Measurements from ENCODE around the gene FANCM.

FANCM gene, protein sequence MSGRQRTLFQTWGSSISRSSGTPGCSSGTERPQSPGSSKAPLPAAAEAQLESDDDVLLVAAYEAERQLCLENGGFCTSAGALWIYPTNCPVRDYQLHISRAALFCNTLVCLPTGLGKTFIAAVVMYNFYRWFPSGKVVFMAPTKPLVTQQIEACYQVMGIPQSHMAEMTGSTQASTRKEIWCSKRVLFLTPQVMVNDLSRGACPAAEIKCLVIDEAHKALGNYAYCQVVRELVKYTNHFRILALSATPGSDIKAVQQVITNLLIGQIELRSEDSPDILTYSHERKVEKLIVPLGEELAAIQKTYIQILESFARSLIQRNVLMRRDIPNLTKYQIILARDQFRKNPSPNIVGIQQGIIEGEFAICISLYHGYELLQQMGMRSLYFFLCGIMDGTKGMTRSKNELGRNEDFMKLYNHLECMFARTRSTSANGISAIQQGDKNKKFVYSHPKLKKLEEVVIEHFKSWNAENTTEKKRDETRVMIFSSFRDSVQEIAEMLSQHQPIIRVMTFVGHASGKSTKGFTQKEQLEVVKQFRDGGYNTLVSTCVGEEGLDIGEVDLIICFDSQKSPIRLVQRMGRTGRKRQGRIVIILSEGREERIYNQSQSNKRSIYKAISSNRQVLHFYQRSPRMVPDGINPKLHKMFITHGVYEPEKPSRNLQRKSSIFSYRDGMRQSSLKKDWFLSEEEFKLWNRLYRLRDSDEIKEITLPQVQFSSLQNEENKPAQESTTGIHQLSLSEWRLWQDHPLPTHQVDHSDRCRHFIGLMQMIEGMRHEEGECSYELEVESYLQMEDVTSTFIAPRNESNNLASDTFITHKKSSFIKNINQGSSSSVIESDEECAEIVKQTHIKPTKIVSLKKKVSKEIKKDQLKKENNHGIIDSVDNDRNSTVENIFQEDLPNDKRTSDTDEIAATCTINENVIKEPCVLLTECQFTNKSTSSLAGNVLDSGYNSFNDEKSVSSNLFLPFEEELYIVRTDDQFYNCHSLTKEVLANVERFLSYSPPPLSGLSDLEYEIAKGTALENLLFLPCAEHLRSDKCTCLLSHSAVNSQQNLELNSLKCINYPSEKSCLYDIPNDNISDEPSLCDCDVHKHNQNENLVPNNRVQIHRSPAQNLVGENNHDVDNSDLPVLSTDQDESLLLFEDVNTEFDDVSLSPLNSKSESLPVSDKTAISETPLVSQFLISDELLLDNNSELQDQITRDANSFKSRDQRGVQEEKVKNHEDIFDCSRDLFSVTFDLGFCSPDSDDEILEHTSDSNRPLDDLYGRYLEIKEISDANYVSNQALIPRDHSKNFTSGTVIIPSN (N-terminal part only)
- total RNA-seq = 26.5 reads per million, percentile 53 among the genes with 10 or more reads in this experiment

- peak; percentile 84 for DNase-seq
Measured at GRCh38 chr14:45135659-45136395, at the start of gene FANCM. Gene FANCM (plus strand): TSS chr14:45135930. CDS start chr14:45136032, 102 bp downstream.

DNA sequence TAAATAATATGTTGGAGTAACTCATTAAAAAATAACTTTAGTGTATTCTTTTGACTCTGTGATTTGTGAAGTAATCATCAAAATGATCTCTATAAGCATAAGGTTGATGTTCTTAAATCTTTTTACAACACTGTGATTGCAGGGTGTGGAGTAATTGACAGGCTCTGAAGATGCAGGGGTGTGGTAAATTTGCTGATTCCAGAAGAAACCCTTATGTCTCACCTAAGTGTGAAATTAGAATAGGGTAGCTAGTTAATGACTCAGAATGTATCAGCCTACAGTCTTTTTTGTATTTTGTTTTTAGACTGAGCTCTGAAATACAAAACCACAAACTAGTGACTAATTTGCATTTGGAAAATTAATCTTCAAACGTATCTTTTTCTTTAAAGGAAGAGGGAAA, 45.9 kb upstream of the FANCM start:
- no peak for DNase-seq

DNA sequence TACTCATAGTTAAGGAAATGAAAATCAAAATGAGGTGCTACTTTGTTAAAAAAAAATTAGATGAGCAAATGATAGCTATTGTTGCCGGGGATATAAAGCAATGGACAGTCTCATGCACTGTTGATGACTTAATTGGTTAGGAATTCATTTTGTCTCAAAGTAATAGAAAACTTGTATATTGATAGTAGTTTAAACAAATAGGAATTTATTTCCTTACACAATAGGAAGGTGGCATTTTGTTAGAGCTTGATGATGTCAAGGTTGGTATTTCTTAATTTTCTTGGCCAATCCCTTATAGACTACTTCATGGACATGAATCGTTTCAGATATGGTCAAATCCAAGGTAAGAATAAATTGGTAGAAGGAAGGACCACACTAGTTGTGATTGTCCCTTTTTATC, 44.0 kb upstream of the FANCM start:
- DNase-seq = no peak

- no peak for DNase-seq
Measured at GRCh38 chr14:45094275-45094674, 41.5 kb upstream of the FANCM start.

DNA sequence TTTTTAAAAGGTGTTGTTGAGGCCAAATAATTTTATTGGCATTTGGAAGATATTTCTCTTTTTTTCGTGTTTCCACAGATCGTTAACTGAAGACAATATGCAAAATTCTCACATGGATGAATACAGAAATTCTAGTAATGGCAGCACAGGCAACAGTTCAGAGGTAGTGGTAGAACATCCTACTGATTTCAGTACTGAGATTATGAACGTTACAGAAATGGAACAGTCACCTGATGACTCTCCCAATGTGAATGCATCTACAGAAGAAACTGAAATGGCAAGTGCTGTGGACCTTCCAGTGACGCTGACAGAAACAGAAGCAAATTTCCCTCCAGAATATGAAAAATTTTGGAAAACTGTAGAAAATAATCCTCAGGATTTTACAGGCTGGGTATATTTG, 40.6 kb upstream of the FANCM start:
- no peak for DNase-seq

DNA sequence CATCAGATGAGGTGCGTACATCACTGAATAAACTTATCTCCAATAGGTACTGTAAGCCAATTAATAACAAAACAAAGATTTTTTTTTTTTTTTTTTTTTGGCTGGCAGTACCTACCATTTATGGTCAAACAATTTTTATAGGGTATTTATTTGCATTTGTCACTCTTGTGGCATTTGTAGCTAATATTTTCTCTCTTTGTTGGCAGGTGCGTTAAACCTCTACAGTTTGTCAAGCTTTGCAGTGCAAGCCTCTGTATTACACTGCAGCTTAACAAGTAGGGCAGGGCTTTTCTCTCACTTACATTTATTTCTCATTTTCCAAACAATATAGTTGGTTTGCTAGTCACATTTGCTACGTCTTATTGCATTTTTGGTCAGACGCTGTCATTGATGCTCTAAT, 39.5 kb upstream of the FANCM start:
- no peak for DNase-seq

DNA sequence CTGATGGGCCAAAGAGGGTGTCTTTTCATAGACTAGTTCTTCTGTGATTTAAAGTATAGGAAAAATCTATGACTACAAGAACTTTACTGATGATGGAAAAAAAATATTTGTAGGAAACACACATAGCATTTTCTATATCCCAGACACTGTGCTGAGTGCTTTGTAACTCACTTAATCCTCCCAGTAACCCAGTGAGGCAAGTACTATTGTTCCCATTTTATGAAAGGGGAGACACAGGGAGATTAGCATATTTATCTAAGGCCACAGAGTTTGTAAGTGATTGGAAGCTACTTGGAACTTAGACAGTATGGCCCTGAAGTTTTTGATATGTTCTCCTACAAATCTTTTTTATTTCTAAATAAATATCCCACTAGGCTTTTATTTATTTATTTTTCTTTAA, 31.9 kb upstream of the FANCM start:
- DNase-seq = no peak

DNA sequence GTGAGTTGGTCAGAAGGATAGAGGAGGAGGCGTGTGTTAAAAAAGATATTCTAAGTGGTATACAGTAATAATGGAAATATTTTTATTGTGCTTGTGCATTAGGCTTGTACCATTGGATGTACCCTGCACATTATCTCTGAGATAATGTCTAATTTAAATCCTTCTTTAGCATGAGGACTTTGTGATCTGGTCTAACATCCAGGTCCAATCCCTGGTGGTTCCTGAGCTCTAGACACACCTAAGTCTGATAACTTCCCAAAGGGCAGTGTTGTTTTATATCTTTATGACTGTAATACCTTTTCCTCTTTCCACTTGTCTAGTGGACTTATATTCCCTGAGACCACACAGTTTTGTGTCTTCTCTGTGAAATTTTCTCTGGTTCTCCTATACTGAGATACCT, 31.2 kb upstream of the FANCM start:
- DNase-seq = no peak

DNA sequence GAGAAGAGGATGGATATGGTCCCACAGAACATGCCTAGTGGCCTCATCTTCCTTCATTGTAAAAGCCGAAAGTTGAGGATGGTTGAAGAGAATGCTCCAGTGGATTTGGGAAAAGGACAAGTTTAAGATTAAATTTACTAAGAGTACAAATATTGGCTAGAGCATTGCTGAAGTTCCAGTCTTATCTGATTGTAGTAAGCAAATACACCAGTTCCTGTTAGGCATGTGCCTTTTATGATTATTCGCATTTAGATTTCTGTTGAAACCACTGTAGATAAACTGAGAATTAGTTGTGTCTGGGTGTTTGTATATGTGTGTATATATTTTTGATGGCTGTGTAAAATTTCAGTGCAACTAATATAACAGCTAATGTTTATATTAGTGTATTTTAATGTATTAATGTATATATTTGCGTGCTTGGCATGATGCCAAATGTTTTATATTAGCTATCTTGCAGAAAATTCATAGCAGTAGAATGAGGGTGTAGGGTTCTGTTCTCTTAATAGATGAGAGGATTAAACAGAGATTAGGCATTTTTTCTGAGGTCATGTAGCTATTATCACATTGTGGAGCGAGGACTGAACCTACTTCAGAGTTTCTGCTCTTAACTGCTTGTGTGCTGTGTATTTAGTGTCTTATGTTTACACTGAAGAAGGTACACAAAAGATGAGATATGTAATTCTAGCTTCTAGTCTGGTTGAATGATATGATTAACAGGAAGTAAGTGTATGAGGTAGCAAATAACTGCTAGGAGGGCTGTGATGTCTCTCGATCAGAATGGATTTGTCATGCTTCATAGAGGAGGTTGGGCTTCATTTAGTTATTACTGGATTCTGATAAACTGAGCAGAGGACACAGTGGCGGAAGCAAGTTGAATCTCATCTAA, 22.6 kb upstream of the FANCM start:
- DNase-seq = no peak

DNA sequence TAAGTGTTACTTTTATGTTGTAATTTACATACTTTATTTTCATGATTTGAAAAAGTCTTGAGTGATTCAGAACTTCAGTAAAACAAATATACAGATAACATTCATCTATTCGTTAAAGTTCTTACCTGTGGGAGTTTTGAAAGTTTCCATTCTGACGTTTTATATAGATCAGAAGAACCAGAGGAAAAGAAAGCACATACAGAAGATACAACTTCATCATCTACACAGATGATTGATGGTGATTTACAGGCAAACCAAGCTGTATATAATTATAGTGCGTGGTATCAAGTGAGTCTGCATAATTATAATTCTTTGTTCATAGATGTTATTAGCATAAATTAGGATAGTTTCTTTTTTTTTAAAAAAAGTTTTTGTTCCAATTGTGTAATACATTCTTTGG, 21.4 kb upstream of the FANCM start:
- DNase-seq = no peak

GRCh38 chr14:45118594-45118993, 17.1 kb upstream of the FANCM start:
- DNase-seq = no peak

DNA sequence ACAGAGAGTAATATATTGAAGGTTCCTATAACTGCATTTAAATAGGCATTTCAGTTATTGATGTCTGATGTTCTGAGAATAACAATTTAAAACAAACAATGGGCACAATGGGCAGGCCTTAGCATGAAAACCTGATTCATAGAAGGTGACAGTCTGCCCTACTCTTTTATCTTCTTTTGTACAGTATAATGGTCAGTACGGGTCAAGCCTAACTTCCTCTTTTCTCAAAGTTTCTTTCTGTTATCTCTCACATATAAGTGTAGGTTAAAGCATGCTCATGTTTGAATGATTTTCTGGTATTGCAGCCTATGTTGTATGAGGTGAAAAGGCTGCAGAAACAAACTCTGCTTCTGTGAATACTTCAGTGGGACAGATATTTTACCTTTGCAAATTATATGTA, 15.6 kb upstream of the FANCM start:
- DNase-seq = no peak

DNA sequence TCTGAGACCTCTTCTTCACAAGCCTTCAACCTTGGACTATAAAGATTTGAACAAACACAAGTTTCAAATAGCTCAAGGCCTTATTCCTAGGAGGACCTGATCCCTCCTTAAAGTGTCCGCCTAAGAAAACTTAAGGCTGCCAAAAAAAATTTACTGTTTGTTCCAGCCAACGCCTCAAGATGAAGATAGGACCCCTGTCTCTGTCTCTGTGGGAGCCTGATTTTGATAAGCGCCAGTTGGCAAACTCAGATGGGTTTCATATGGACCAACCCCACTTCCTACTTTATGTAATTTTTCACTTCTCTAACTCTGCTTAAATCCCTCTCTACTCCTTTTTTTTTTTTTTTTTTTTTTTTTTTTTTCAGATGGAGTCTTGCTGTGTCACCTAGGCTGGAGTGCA, 12.5 kb upstream of the FANCM start:
- no peak for DNase-seq

DNA sequence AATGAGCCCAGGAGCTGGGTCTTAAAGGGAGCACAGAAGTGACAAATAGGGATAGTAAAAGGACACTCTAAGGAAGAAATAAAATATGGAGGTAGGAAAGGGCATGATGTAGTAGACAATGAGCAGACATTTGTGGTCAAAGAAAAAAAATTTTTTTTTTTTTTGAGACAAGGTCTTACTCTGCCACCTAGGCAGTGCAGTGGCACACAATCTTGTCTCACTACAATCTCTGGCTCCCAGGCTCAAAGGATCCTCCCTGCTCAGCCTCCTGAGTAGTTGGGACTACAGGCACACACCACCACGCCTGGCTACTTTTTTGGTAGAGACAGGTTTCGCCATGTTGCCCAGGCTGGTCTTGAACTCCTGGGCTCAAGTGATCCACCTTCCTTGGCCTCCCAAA, 10.0 kb upstream of the FANCM start:
- DNase-seq = no peak

GRCh38 chr14:45128963-45129629, 6.6 kb upstream of the FANCM start:
- DNase-seq = no peak

DNA sequence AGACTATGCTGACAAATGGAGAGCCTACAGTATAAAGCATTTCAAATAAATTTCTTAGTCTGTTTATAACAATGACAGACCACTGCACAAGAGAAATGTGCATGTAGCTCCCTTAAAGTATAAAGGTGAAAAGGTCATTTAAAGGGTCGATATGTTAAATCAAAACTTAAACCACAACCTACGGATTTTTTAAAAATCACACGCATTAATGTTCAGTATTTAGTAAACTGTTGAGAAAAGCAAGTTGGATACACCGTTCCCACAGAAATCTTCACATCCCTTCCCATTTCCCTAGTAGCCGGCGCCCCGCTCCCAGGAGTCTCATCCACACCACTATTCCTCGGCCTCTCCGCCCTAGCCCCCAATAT, 2.1 kb upstream of the FANCM start:
- no peak for DNase-seq

GRCh38 chr14:45134051-45134958, 1.4 kb upstream of the FANCM start, which contains the start of gene FKBP3:
Gene FKBP3 (minus strand): TSS chr14:45134481. CDS start chr14:45134456, 25 bp downstream.
- peak; percentile 94 for DNase-seq

DNA sequence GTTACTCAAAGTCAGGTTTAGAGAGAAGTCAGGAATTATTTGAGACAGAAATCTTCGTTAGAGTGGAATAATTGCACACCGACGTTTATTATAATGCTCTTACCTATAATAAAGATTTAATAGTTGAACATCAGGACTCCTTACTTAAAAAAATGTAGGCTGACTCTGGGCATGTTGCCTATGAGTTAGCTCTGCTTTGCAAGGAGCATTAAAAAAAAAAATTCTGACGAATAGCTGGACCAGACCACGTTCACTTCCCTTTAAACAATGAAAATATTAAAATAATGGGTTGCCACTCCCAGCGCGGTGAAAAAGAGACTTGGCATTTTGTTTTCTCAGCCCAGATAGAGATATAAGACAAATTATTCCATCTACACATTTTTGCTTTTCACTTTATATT, 574 bp upstream of the FANCM start:
- DNase-seq = no peak

GRCh38 chr14:45136399-45136798, 669 bp downstream of the FANCM start:
- DNase-seq = no peak

Data from effector CD4-positive, alpha-beta T cell (primary cell).